PC-3 (cell line): ENCODE results near the gene ADO.
A peak's percentile ranks its signal among the peaks of the same experiment; 100 is the strongest.

ENCODE experiments used
- EZH2phosphoT487 ChIP-seq: fragments of 300-600 bp; sonication (generic); IDR thresholded peaks from 2 replicates; pipeline ENCODE4 v1.6.1; 2018; ENCODE audit warnings: mild to moderate bottlenecking, antibody characterized with exemption, low read length, borderline replicate concordance
- TF ChIP-seq, protein P1 (sequence below): fragments of 300-600 bp; sonication (generic); conservative IDR thresholded peaks from 2 replicates; pipeline ENCODE4 v1.5.1; 2017; ENCODE audit warnings: antibody characterized with exemption, low read depth, mild to moderate bottlenecking, low read length

DNA sequence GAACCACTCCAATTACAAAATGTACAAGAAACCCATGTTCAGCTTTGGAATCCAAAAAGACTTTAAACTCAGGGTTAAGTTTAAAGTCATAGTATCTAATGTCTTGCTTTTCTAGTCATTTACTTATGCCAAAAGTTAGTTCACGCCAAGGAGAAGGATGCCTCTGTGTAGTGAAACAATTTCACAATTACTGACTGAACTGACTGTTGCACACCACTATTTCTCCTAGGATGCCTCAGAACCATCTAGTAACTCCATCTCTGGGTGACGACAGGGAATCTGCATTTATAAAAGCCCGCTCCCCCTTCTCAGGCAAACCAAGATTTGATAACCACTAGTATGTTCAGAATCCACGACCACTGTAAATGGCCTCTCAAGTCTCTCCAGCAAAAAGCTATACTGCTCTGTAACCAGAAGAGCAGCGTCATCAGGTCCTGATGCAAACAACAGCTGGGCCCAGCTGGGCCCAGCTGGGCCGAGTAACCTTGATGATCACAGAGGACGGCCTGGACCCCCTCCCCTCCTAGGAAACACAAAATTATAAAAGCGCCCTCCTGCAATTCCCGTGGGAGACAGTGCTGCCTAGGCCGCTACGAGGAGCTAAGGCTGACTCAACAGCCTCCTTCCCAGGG, 680 bp upstream of the ADO start:
- TF ChIP-seq, protein P1, sequence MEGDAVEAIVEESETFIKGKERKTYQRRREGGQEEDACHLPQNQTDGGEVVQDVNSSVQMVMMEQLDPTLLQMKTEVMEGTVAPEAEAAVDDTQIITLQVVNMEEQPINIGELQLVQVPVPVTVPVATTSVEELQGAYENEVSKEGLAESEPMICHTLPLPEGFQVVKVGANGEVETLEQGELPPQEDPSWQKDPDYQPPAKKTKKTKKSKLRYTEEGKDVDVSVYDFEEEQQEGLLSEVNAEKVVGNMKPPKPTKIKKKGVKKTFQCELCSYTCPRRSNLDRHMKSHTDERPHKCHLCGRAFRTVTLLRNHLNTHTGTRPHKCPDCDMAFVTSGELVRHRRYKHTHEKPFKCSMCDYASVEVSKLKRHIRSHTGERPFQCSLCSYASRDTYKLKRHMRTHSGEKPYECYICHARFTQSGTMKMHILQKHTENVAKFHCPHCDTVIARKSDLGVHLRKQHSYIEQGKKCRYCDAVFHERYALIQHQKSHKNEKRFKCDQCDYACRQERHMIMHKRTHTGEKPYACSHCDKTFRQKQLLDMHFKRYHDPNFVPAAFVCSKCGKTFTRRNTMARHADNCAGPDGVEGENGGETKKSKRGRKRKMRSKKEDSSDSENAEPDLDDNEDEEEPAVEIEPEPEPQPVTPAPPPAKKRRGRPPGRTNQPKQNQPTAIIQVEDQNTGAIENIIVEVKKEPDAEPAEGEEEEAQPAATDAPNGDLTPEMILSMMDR = peak; percentile 23; the same call in 1 of the 2 replicates
- TF ChIP-seq EZH2phosphoT487 = no peak
